NCI-H2227 (cell line): ENCODE data around the gene ARHGAP5.

Experiments
- DNase-seq: peaks from one replicate; lab custom pipeline; 2025; ENCODE audit not compliant: unreplicated experiment; lab: John Stamatoyannopoulos, UW

Gene ARHGAP5

DNA sequence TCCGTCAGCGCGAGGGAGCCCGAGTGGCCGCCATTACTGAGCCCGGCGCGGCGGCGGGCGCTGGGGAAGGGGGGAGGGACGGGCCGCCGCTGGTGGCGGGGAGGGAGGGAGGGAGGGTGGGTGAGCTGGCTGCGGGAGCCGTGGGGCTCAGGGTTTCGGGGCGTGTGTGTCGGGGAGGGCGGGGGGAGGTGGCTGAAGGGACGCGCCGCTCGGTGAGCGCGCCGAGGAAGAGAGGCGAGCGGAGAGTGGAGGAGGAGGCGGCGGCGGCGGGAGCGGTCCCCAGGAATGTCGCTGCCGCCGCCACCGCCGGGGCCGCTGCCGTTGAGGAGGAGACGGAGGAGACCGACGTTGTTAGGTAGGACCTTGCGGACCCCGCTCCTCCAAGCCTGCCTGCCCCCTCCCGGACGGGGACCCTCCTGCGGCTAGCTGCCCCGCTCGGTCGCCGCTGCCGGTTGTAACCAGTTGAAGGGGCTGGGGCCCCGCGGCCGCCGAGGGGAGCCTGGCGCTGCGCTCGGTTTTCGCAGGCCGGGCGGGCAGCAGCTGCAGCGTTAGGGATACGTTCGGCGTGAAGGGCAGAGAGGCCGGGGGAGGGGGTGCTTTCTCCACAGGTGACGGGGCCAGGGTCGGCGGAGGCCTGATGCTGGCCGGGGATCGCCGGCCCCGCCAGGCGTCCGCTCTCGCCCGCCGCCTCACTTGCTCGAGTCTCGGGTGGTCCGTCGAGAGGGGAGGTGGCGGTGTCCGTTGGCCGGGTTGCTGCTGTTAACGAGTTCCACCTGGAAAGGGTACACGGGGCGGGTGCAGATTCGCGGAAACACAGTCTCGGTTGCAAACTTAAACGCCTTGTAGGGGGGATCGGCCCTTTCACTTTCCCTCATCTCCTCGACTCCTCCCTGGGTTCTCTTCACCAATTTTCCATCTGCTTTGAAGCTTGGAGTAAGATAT, at the start of gene ARHGAP5:
ARHGAP5 (plus strand) TSS at position 224 of the 942 bp plus-strand sequence. CDS start 13,366 bp downstream, outside the sequence.
- DNase-seq: peak; percentile 87

DNA sequence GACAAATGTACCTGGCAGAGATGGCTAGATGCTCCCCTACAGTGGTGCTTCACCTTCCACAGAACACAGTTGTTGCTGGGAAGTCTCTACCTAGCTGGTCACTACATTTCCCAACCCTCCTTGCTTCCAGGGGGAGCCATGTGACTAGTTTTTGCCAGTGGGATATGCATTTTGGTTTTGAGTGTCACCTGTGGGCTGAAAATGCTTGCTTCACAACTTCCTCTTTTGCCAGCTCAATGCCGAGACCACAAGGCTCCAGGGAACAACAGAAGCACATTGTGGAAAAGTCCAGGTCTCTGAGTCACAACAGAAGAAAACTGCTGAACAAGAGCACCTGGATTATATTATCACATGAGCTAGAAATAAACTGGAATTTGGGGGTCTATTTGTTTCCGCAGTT, 48.5 kb upstream of the ARHGAP5 start:
- no peak for DNase-seq

DNA sequence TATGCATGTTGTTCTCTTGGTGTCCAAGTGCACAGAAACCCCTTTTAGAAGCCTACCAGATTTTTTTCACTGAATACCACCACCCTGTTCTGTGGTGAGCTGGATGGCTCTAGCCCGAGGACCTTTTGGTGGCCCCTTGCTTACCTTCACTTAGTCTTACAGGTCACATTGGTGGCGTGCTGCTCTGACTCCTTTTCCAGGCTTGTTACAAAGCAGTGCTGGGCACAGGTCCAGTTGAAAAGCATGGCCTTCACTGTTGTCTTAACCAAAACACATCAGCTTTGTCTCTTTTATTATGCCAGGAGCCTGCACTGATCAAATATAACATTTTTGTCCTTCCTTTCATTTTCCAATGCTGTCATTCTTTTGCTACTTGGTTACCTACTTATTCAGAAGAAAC, 43.6 kb upstream of the ARHGAP5 start:
- DNase-seq: no peak

- DNase-seq: peak; percentile 78
These were observed 38.2 kb upstream of the ARHGAP5 start for GRCh38 chr14:32038876-32039275.

DNA sequence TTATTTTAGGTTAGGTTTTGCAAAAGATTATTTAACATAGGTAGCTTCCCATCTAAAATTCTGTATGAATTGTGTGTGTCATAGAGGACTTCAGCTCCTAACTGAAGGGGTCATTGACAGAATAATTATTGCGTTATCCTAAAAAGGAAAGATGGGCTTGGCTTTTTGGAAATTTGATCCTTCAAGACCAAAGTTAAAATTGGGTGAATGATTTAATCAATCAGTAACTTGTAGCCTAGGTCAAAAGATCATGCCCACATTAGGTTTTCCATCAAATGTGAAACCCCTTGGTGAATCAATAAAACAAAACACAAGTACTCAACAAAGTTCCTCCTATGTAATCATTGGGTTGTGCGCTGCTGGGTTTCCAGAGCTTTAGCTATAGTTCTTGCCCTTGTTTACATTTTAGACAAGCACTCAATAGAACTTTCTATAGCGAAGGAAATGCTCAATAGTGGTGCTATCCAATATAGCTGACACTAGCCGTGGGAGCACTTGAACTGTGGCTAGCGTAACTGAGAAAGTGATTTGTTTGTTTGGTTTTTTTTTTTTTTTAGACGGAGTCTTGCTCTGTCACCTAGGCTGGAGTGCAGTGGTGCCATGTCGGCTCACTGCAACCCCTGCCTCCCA, 37.6 kb upstream of the ARHGAP5 start:
- DNase-seq: peak; percentile 37

- DNase-seq: no peak
These were observed 33.5 kb upstream of the ARHGAP5 start for GRCh38 chr14:32043624-32044023.

DNA sequence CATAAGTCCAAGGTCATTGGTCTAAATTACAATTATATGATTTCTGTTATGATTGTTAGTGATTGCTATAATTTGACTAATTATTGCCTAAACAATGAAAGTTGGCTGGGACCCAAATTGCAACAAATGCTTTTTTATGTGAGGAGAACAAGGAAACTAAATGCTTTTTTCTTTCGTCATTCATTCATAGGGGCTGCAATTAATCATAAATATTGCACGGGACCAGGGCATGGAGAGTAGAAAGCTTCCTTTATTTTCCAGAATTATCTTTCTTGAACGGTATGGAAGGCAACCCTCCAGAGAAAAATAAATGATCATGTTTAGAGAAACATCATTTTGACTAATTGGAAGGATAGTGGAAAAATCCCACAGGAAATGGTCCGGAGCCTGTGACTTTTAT, 32.6 kb upstream of the ARHGAP5 start:
- no peak for DNase-seq

DNA sequence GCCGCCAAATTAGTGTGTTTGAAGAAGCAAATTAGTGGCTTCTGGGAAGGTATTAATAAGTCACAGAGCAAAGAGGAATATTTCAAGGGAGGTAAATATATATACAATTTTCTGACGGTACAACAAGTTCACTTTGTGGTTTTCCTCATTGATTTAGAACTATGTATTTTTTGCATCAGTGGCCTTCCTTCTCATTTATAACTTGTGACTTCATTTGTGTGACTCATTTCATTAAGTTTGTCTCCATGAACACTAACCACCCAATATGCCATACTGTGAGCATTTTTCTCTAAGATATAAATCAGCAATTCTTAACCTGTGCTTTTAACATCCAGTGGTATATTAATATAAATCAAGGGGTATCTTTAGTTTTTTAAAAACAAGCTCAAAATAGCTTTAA, 29.3 kb upstream of the ARHGAP5 start:
- DNase-seq: no peak

DNA sequence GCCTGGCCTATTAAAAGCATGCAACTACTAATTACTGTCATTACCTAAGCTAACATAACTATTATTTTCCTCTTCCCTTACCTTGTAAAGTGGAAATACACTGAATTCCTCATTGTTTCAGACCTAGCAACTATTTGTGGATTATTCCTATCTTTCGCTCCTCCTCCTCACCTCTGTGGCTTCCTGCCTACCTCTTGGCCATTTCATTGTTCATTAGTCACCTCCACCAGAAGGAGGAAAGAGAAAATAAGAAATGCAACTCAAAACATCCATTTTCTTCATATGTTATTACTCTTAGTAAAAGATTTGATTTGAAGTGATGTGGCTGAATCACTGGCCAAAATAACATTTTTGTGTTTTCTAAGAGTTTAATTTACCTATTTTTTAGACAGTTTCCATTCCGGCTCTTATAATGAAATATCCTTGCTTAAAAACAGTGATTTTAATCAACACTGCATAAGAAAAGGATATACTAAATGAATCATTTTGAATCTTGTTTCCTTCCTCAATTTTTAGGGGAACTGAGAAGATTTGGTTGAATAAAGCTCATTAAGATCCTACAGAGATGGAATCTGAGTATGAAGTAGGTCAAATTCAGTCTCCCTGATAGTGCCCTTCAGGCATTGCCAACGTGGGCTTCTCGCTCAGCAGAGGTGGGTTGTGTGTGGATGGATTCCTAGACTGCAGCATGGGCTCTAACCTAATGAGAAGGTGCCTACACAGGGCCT, 27.6 kb upstream of the ARHGAP5 start:
- no peak for DNase-seq

DNA sequence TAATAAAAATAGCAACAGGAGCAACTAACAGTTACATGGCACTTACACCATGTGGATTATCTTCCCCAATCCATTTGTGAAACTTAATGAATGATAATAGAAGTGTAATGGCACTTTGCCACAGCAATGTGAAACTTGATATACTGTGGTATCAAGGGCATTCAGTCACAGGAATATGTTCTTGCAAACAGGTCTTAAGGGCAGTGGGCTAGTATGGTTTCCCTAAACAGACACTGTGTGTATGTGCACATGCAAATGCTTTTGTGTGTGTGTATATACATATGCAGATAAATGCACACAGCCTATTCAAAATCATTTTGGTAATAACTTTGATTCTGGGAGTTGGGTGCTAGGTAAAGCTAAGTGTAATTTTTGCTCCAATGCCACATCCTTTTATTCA, 26.2 kb upstream of the ARHGAP5 start:
- no peak for DNase-seq

GRCh38 chr14:32054536-32054935, 22.6 kb upstream of the ARHGAP5 start:
- DNase-seq: no peak

- no peak for DNase-seq
These were observed 21.9 kb upstream of the ARHGAP5 start for GRCh38 chr14:32055175-32055574.

DNA sequence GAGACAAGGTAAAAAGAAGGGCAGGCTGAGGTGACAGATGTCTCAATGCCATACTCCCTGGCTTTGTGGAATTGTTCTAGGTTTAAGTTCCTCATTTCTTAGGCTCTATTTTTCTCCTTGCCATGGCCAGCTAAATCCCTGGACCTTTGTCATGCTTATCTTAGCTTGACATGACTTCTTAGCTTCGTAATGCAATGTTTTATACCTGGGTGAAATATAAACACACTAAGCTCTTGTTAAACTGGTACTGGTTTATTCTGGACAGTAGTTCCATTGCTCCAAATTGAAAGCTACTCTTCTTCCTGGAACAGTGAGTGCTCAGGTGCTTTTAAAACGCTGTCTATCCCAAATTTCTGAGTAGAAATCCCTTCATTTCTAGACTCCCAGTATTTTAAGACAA, 17.4 kb upstream of the ARHGAP5 start:
- no peak for DNase-seq

DNA sequence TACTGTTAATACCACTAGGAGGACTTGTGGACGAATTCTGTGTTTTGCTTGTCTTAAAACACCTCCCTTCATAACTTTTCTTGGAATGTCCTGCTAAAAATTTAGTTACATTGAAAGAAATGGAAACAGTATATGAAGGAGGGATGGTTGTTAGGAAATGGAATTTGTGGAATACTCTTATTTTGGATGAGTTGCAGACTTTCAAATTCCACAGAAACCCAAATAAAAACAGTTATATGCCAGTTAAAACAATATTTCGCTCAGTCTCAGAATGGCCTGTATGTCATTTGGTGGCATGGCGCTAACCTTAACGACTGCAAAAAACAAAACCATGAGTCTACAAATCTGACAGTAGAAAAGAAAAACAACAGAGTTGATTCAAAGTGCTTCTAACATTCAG, 12.2 kb upstream of the ARHGAP5 start:
- no peak for DNase-seq

DNA sequence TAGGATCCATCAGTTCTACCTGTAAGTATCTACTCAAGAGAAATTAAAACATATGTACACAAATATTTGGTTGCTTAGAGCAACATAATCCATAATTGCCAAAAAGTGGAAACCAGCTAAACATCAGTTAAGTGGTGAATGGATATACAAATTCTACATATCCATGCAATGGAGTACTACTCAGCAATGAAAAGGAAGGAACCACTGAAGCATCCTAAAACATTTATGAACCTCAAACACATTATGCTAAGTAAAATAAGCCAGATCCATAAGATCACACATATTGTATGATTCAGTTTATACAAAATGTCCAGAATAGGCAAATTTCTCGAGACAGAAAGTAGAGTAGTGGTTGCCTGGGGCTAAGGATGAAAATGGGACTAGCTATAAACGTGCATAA, 8.4 kb upstream of the ARHGAP5 start:
- no peak for DNase-seq

- DNase-seq: no peak
These were observed 6.8 kb upstream of the ARHGAP5 start for GRCh38 chr14:32070282-32070681.

DNA sequence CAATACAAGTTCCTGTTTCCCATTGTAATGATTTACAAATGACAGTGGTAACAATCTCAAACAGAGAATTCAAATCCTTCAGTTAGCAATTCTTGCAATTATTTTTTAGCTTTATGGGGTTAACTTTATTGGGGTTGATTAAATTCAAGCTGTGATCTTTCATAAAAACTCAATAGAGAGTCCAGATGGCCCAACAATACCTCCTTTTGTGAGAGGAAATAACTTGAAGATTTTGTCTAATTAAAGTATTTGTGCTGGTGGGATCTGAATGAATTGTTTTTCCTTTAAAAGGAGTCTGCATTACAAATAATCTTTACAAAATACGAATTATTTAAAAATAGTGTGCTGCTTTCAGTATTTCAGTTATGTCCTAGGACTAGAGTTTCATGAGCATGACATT, 4.4 kb upstream of the ARHGAP5 start:
- no peak for DNase-seq

- peak; percentile 83 for DNase-seq
These were observed 3.4 kb upstream of the ARHGAP5 start for GRCh38 chr14:32073537-32074189.

- DNase-seq: no peak
These were observed 2.1 kb upstream of the ARHGAP5 start for GRCh38 chr14:32074887-32075572.

DNA sequence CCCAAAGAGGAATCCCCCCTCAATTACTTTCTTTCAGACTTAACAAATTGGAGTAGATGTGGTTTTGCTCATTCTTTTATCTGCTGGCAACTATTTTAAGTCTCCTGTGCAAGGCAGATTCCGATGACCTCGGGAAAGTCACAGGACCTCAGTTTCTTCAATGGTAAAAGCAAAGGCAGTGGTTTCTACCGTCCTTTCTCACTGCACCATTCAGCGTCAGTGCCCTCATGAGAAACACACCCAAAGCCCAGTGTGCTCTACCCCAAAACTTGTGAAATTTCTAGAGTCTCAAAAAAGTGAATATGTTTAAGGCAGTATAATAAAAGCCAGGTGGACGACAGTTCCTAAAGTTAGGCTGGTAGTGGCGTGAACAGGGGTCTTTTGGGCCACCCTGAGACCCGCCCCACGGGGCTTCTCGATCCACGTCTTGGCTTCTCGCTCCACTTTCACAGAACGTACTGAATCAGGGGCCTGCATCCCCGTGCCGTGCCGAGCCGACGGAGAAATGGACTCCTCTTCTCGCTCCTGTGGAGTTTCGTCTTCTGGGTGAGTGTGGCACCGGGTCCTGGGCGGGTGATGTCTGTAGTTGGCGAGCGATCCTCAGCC, 1.3 kb upstream of the ARHGAP5 start:
- DNase-seq: peak; percentile 85
